Left ventricle myocardium inferior (tissue), 1 donor: ENCODE results near the gene SPTSSA. TPM values are rescaled to one million over a fixed set of nuclear protein-coding genes. Genes with fewer than 3 reads are reported as not detected.

Experiments
- DNase-seq: peaks from one replicate; pipeline ENCODE4 v3.0.0-alpha.2; 2020
- H3K27ac ChIP-seq: fragments of 200-600 bp; replicated peaks from 2 replicates; pipeline ENCODE4 v1.8.0; 2021
- H3K27me3 ChIP-seq: fragments of 200-600 bp; 2 replicates; pipeline ENCODE4 v1.8.0; 2021; ENCODE audit warnings: low read depth
- H3K36me3 ChIP-seq: fragments of 200-600 bp; 2 replicates; pipeline ENCODE4 v1.8.0; 2021
- H3K4me1 ChIP-seq: fragments of 200-600 bp; 2 replicates; pipeline ENCODE4 v1.8.0; 2021
- H3K4me3 ChIP-seq: fragments of 200-600 bp; 2 replicates; pipeline ENCODE4 v1.8.0; 2021; ENCODE audit warnings: mild to moderate bottlenecking, moderate library complexity
- H3K9me3 ChIP-seq: fragments of 200-600 bp; replicated peaks from 2 replicates; pipeline ENCODE4 v1.8.0; 2021
- intact Hi-C: fragments of 100-400 bp; cut with micrococcal nuclease; formaldehyde crosslinking; loops from one replicate; pipeline ENCODE4 v1.11.0; 2022
- total RNA-seq: library from RNA; stranded (reverse); fragmentation: NEBNext Ultra II Directional; extraction: Animal tissue kit (Norgen Biotek cat#: 25700); gene quantifications from one replicate; pipeline ENCODE4 v1.2.1, GENCODE V29; 2021
- TF ChIP-seq, protein P1 (sequence below): fragments of 200-600 bp; IDR thresholded peaks from 2 replicates; pipeline ENCODE4 v1.8.0; 2021; ENCODE audit warnings: antibody characterized with exemption, mild to moderate bottlenecking, borderline replicate concordance
- donor health status: DM: no; HTN: yes; CAD: no; lungs with severe emphysema.

SPTSSA gene
- total RNA-seq, 1 donor from 2014 or later: 13.5 TPM

DNA sequence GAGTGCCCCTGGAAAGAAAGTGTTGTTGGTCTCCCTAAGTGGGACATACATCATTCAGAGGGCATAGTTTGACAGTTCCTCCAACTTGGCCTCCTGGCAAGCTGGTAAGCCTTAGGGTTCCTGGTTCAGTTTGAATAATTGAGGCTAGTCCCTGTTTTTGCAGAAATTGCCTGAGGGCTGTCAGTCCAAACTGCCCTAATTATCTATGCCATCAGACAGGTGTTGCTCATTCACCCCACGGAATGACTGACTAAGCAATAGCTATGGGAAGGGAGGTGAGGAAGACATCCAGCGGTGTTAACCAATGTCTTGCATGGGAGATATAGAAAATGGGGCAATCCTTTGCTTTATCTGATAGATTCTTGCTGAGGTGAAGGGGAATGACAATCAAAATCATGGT lies 37.6 kb downstream of the SPTSSA start:
- Histone ChIP-seq H3K4me1 (no peaks in the 10 kb centered on the region), H3K27me3 (no peaks in the 10 kb centered on the region), H3K27ac (no peak overlapping the region), H3K9me3 (peaks cover 24% of the 10 kb centered on the region), H3K4me3 (no peak overlapping the region), H3K36me3 (no peaks in the 10 kb centered on the region)
- no peak for DNase-seq
- intact Hi-C loops: no loop called here
- TF ChIP-seq, protein P1, sequence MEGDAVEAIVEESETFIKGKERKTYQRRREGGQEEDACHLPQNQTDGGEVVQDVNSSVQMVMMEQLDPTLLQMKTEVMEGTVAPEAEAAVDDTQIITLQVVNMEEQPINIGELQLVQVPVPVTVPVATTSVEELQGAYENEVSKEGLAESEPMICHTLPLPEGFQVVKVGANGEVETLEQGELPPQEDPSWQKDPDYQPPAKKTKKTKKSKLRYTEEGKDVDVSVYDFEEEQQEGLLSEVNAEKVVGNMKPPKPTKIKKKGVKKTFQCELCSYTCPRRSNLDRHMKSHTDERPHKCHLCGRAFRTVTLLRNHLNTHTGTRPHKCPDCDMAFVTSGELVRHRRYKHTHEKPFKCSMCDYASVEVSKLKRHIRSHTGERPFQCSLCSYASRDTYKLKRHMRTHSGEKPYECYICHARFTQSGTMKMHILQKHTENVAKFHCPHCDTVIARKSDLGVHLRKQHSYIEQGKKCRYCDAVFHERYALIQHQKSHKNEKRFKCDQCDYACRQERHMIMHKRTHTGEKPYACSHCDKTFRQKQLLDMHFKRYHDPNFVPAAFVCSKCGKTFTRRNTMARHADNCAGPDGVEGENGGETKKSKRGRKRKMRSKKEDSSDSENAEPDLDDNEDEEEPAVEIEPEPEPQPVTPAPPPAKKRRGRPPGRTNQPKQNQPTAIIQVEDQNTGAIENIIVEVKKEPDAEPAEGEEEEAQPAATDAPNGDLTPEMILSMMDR: no peak

DNA sequence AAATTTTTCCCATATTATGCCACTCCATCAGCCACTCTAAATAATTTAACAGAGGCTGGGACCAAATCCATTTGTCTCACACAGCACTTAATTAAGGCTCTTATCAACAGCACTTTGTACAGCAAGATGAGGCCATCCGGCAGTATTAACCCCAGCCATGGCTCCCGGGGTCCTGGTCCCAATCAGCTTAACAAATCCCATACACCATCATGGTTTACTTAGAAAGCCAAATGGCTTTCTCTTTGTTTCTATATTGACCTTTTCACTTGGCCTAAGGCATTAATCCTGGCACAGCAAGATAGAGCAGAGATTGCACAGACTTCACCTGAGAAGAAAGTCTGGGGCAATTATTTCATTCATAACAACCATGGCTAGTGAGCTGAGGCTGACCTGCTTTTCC lies 38.6 kb downstream of the SPTSSA start:
- Histone ChIP-seq H3K4me3 (no peak overlapping the region), H3K27me3 (no peaks in the 10 kb centered on the region), H3K4me1 (no peaks in the 10 kb centered on the region), H3K9me3 (peaks cover 28% of the 10 kb centered on the region), H3K27ac (no peak overlapping the region), H3K36me3 (no peaks in the 10 kb centered on the region)
- no peak for DNase-seq
- intact Hi-C loops: no loop called here
- TF ChIP-seq, protein P1: no peak

DNA sequence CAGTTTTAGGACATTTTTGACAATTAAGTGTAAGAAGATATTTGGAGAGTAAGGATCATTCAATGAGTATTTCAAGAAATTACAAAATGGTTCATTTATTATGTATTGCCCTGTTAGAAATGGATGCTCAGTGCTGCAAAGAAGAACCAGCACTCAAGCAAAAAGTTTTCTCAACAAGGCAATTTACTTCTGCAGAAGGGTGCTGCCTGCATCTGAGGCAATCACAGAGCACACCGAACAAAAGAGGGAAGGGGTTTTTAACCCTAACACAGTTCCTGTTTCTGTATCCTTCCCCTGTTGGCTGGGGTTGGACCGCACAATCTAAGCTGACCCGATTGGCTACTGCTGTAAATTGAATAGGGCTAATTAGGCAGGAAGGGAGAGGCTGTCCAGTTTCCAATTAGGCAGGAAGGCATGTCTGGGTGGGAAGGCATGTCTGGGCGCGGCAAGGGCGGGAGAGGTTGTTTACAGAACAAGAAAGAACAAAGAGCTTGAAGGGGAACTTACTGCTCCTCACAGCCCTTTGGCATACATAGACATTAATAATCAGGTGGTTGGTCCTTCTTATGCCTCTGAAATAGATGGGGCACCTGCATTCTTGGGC lies 41.4 kb downstream of the SPTSSA start:
- H3K9me3 ChIP-seq: peaks cover 32% of the 10 kb centered on the region
- H3K27ac ChIP-seq: no peak overlapping the region
- H3K4me3 ChIP-seq: no peak overlapping the region
- H3K36me3 ChIP-seq: no peaks in the 10 kb centered on the region
- TF ChIP-seq, protein P1: no peak
- no peaks in the 10 kb centered on the region for H3K27me3 ChIP-seq
- intact Hi-C loops: no loop called here
- H3K4me1 ChIP-seq: no peaks in the 10 kb centered on the region
- DNase-seq: no peak

DNA sequence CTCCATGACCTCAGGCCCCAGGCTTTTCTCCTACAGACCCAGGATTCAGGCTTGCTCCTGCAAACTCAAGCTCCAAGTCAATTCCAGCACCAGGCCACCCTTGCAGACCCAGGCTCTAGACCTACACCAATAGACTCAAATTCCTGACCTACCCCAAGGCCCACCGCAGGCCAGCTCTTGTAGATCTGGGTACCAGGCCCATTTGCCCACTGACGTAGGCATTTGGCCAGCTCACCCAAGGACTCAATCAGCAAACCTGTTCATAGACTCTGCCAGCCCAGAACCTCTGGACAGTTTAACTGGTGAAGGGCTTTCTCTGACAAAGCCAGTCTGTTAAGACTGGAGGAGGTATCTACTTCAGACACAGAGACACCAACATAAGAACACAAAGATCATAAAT lies 52.3 kb downstream of the SPTSSA start:
- H3K4me3 ChIP-seq: no peak overlapping the region
- H3K36me3 ChIP-seq: no peaks in the 10 kb centered on the region
- no peaks in the 10 kb centered on the region for H3K27me3 ChIP-seq
- no peak for DNase-seq
- H3K9me3 ChIP-seq: peaks cover 54% of the 10 kb centered on the region
- TF ChIP-seq, protein P1: no peak
- H3K4me1 ChIP-seq: no peaks in the 10 kb centered on the region
- intact Hi-C loops: no loop called here
- no peak overlapping the region for H3K27ac ChIP-seq

DNA sequence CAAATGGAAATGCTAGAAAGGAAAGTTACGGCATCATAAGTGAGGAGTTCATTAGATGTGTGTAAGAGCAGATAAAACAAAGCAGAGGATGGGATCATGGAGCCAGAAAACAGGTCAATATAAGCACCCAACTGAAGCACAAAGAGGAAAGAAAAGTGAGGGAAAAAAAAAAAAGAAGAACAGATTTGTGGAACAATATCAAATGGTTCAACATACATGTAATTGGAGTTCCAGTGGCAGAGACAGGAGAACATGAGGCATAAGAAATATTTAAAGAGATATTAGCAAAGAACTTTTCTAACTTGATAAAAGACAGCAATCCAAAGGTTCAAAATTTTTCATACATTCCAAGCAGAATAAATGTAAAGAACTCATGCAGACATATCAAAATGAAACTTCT lies 54.1 kb downstream of the SPTSSA start:
- TF ChIP-seq, protein P1: no peak
- intact Hi-C loops: no loop called here
- no peaks in the 10 kb centered on the region for H3K36me3 ChIP-seq
- no peak overlapping the region for H3K27ac ChIP-seq
- no peak overlapping the region for H3K4me3 ChIP-seq
- H3K27me3 ChIP-seq: no peaks in the 10 kb centered on the region
- no peaks in the 10 kb centered on the region for H3K4me1 ChIP-seq
- peaks cover 38% of the 10 kb centered on the region for H3K9me3 ChIP-seq
- DNase-seq: no peak
